Activated T-helper 9 cell treated with anti-CD3 and anti-CD28 coated beads, Interleukin-2, amount 50 U/mL, for 16 hours (primary cell): ENCODE data around the gene ZNF783.
"Not testable (repeated sequence)": the region's sequence is repeated elsewhere in the genome, so short reads cannot be mapped to it uniquely, and the experiment has no call there.

Experiments used
- DNase-seq: peaks from one replicate; pipeline ENCODE4 v3.0.0-alpha.2; 2020; ENCODE audit warnings: low read depth

ZNF783 gene

GRCh38 chr7:149240637-149241036 is 21.4 kb upstream of the ZNF783 start:
- DNase-seq = no peak

- no peak for DNase-seq
Measured at GRCh38 chr7:149241696-149242095, 20.3 kb upstream of the ZNF783 start.

- DNase-seq = peak; percentile 10
Measured at GRCh38 chr7:149245244-149245643, 16.8 kb upstream of the ZNF783 start.

GRCh38 chr7:149245744-149246143 is 16.3 kb upstream of the ZNF783 start:
- no peak for DNase-seq

- DNase-seq = no peak
Measured at GRCh38 chr7:149248777-149249176, 13.2 kb upstream of the ZNF783 start.

GRCh38 chr7:149250151-149250550 is 11.8 kb upstream of the ZNF783 start:
- not testable (repeated sequence) for DNase-seq

GRCh38 chr7:149251518-149251917 is 10.5 kb upstream of the ZNF783 start:
- not testable (repeated sequence) for DNase-seq

GRCh38 chr7:149252378-149252777 is 9.6 kb upstream of the ZNF783 start:
- no peak for DNase-seq

- DNase-seq = no peak
Measured at GRCh38 chr7:149253665-149254064, 8.3 kb upstream of the ZNF783 start.

GRCh38 chr7:149254181-149254858 is 7.7 kb upstream of the ZNF783 start:
- DNase-seq = no peak

- no peak for DNase-seq
Measured at GRCh38 chr7:149255174-149255573, 6.8 kb upstream of the ZNF783 start.

GRCh38 chr7:149256568-149256967 is 5.4 kb upstream of the ZNF783 start:
- no peak for DNase-seq

- no peak for DNase-seq
Measured at GRCh38 chr7:149257146-149257545, 4.8 kb upstream of the ZNF783 start.

- no peak for DNase-seq
Measured at GRCh38 chr7:149261316-149261828, 624 bp upstream of the ZNF783 start.

- no peak for DNase-seq
Measured at GRCh38 chr7:149266451-149266850, 4.5 kb downstream of the ZNF783 start.

- no peak for DNase-seq
Measured at GRCh38 chr7:149267733-149268132, 5.7 kb downstream of the ZNF783 start.

- not testable (repeated sequence) for DNase-seq
Measured at GRCh38 chr7:149274424-149274823, 12.4 kb downstream of the ZNF783 start.

- DNase-seq = no peak
Measured at GRCh38 chr7:149277871-149278270, 15.9 kb downstream of the ZNF783 start.

- DNase-seq = no peak
Measured at GRCh38 chr7:149278396-149278795, 16.4 kb downstream of the ZNF783 start.

GRCh38 chr7:149279111-149279743 is 17.2 kb downstream of the ZNF783 start:
- no peak for DNase-seq

- DNase-seq = no peak
Measured at GRCh38 chr7:149280151-149280550, 18.2 kb downstream of the ZNF783 start.

- no peak for DNase-seq
Measured at GRCh38 chr7:149280661-149281507, 18.9 kb downstream of the ZNF783 start.
